ENCODE data around the gene ADAMTSL5. TPM values are rescaled to one million over a fixed set of nuclear protein-coding genes. Genes with fewer than 3 reads are reported as not detected.

The ADAMTSL5 gene
- total and polyA plus RNA-seq, 2 of the 13 experiments (the other 11 are each of a cell fraction or from before 2014, with no cell fraction given), result 0.60 to 2.7 TPM

GRCh38 chr19:1555487-1556389 is 42.9 kb upstream of the ADAMTSL5 start:
- POLR2A ChIA-PET, result no interaction called here
- Histone ChIP-seq H3K4me1 (ENCODE audit: insufficient read depth, low read length) (peaks cover 8% of the 10 kb centered on the region; the same call in 1 of the 2 replicates), H3K9me3 (ENCODE audit: low read length) (no peaks in the 10 kb centered on the region), H3K9ac (ENCODE audit: insufficient read depth, low read depth, low read length) (no peak overlapping the region), H3K4me2 (ENCODE audit: low read depth, low read length) (no peak overlapping the region), H4K20me1 (ENCODE audit: insufficient read depth, low read length) (no peaks in the 10 kb centered on the region), H3K27ac (ENCODE audit: extremely low read length, insufficient read depth, low read length) (no peak overlapping the region), H3K27me3 (ENCODE audit: control insufficient read depth in 1 of 2, insufficient read depth in 2 of 2, low read length in 2 of 2) (no peaks in the 10 kb centered on the region), H3K36me3 (replicated peaks in 1 of 2; ENCODE audit: control insufficient read depth in 1 of 2, insufficient read depth in 2 of 2, low read length in 2 of 2) (no peaks in the 10 kb centered on the region; a peak in 1 of 5 replicates), H3K79me2 (ENCODE audit: insufficient read depth, low read length) (no peaks in the 10 kb centered on the region), H3K4me3 (replicated peaks in 1 of 3; ENCODE audit: insufficient read depth in 1 of 3, low read depth in 2 of 3, low read length in 3 of 3) (no peak overlapping the region), H2AFZ (ENCODE audit: low read length) (no peak overlapping the region)
- CTCF ChIA-PET (ENCODE audit: low intra/inter-chr PET ratio, low total read pairs), result no interaction called here
- intact Hi-C loops (cut with micrococcal nuclease; ENCODE audit: unreplicated experiment), result no loop called here
- no peak for ATAC-seq
- DNase-seq (ENCODE audit: low spot score), result no peak
- over 99% methylated on average over 82 of the region's 121 CpGs for WGBS (ENCODE audit: low lambda C conversion rate)
- in situ Hi-C loops (cut with HindIII; ENCODE audit: extremely low pct_ligation_motif_present, low pct_unique_long_range_greater_than_20kb), result no loop called here
- FAIRE-seq, result no peak
- no TSS peak for BruUV-seq (replicated peaks)
- no peak for TF ChIP-seq MAZ (IDR thresholded peaks at IDR 0.05; ENCODE audit: borderline replicate concordance, low read depth, low read length)
- TF ChIP-seq MAZ (CRISPR knock-in tag; IDR thresholded peaks at IDR 0.05; ENCODE audit: low read depth), result no peak
- TF ChIP-seq ZHX2 (IDR thresholded peaks at IDR 0.05; ENCODE audit: low read depth), result no peak
- no peak for TF ChIP-seq ZHX2 (CRISPR knock-in tag; IDR thresholded peaks at IDR 0.05; ENCODE audit: borderline replicate concordance)
- TF ChIP-seq ZNF788 (CRISPR knock-in tag; IDR thresholded peaks at IDR 0.05; ENCODE audit: borderline replicate concordance), result no peak
- TF ChIP-seq JUND (CRISPR knock-in tag; IDR thresholded peaks at IDR 0.05), result no peak
- TF ChIP-seq USF2 (IDR thresholded peaks at IDR 0.05; ENCODE audit: low read depth, low read length), result no peak
- no peak for TF ChIP-seq USF2 (CRISPR knock-in tag; IDR thresholded peaks at IDR 0.05; ENCODE audit: borderline replicate concordance)
- TF ChIP-seq E2F1 (CRISPR knock-in tag; IDR thresholded peaks at IDR 0.05), result no peak

Measured in HepG2 (cell line).